Neural crest cell (in vitro differentiated cells): ENCODE results near the gene UNC45B. TPM values are rescaled to one million over a fixed set of nuclear protein-coding genes. Genes with fewer than 3 reads are reported as not detected.
"Not testable (repeated sequence)": the region's sequence is repeated elsewhere in the genome, so short reads cannot be mapped to it uniquely, and the experiment has no call there.

ENCODE experiments used
- DNase-seq: peaks from one replicate; pipeline ENCODE4 v3.0.0; 2021; ENCODE audit warnings: low read depth, mixed read lengths, low spot score
- H3K27ac Mint-ChIP-seq: one replicate; pipeline ENCODE4 v1.8.0; 2021; ENCODE audit warnings: mild to moderate bottlenecking, mixed read lengths; ENCODE audit not compliant: unreplicated experiment
- H3K27me3 Mint-ChIP-seq: 2 replicates; pipeline ENCODE4 v1.8.0; 2021; ENCODE audit warnings: low read depth, mild to moderate bottlenecking, mixed read lengths
- H3K36me3 Mint-ChIP-seq: 2 replicates; pipeline ENCODE4 v1.8.0; 2021; ENCODE audit warnings: low read depth, mild to moderate bottlenecking, mixed read lengths
- H3K4me1 Mint-ChIP-seq: 2 replicates; pipeline ENCODE4 v1.8.0; 2021; ENCODE audit warnings: mixed read lengths
- H3K4me3 Mint-ChIP-seq: one replicate; pipeline ENCODE4 v1.8.0; 2021; ENCODE audit warnings: mild to moderate bottlenecking, mixed read lengths
- H3K9me3 Mint-ChIP-seq: 2 replicates; pipeline ENCODE4 v1.8.0; 2021; ENCODE audit warnings: mixed read lengths
- total RNA-seq: library from RNA; stranded (reverse); gene quantifications from 2 replicates; pipeline ENCODE4 v1.2.1, GENCODE V29; 2021
- TF ChIP-seq, protein P1 (sequence below): fragments of 200-600 bp; sonication (generic); conservative IDR thresholded peaks from 2 replicates; pipeline ENCODE4 v1.5.0; 2021; ENCODE audit warnings: antibody characterized with exemption, mild to moderate bottlenecking

The UNC45B gene
- total RNA-seq, 1 donor from 2014 or later: not detected

DNA sequence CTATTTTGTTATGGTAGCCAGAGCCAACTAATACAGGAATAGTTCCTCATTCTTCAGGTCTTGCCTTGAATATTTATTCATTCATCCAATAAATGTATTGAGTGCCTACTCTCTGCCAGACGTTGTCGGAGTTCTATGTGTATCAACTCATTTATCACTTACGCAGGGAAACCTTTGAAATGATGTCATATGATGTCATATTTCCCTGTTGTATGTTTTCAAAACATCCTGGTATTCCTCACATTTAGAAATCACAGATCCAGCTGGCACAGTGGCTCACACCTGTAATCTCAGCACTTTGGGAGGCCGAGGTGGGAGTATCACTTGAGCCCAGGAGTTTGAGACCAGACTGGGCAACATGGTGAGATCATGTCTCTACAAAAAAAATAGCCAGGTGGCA lies 2.8 kb upstream of the UNC45B start:
- Mint-ChIP-seq H3K36me3 (no peaks in the 10 kb centered on the region), H3K4me3 (peak overlapping the region; percentile 55), H3K27me3 (peaks cover 4% of the 10 kb centered on the region), H3K4me1 (peaks cover 6% of the 10 kb centered on the region), H3K27ac (no peak overlapping the region), H3K9me3 (no peaks in the 10 kb centered on the region)
- TF ChIP-seq, protein P1, sequence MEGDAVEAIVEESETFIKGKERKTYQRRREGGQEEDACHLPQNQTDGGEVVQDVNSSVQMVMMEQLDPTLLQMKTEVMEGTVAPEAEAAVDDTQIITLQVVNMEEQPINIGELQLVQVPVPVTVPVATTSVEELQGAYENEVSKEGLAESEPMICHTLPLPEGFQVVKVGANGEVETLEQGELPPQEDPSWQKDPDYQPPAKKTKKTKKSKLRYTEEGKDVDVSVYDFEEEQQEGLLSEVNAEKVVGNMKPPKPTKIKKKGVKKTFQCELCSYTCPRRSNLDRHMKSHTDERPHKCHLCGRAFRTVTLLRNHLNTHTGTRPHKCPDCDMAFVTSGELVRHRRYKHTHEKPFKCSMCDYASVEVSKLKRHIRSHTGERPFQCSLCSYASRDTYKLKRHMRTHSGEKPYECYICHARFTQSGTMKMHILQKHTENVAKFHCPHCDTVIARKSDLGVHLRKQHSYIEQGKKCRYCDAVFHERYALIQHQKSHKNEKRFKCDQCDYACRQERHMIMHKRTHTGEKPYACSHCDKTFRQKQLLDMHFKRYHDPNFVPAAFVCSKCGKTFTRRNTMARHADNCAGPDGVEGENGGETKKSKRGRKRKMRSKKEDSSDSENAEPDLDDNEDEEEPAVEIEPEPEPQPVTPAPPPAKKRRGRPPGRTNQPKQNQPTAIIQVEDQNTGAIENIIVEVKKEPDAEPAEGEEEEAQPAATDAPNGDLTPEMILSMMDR: no peak
- no peak for DNase-seq

DNA sequence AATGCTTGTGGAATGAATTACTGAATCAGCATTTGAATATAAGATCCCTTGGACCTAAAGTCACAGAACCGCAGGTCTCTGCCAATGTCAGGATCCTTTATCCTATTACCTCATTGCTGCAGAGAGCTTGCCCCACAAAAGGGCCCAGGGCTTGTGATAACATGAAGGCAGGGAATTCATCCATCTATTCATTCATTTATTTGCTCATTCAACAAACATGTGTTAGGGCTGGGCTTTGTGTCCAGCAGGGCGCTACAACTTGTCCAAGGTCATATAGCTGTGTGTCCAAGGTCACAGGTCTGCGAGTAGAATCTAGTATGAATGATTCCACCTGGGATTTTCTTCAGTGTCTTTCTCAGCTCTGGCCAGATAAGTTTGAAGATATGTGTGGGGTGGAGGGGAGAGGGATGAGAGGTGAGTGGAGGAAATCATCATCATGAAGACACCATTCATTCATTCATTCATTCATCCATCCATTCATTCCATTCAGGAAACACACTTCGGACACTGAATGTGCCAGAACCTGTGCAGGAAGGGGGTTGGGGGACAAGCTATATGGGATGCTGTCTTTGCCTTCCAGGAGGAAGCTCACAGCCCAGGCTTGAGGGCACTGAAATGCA lies 1.3 kb upstream of the UNC45B start:
- H3K27me3 Mint-ChIP-seq: peaks cover 4% of the 10 kb centered on the region
- no peaks in the 10 kb centered on the region for H3K9me3 Mint-ChIP-seq
- TF ChIP-seq, protein P1: no peak
- H3K4me1 Mint-ChIP-seq: no peaks in the 10 kb centered on the region
- peak overlapping the region; percentile 44 for H3K4me3 Mint-ChIP-seq
- DNase-seq: no peak
- no peaks in the 10 kb centered on the region for H3K36me3 Mint-ChIP-seq
- H3K27ac Mint-ChIP-seq: no peak overlapping the region

DNA sequence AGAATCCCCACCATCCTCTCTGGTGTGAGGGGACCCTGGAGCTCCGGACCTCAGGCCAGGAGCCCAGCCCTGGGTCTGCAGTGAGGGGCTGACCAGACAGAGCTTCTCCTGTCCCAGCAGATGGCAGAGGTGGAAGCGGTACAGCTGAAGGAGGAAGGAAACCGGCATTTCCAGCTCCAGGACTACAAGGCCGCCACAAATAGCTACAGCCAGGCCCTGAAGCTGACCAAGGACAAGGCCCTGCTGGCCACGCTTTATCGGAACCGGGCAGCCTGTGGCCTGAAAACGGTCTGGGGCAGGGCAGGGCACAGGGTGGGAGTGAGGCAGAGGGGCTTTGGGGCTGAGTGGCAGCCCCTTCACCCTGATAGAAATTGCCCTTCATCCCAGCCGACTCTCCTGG lies 527 bp downstream of the UNC45B start:
- Mint-ChIP-seq H3K27me3 (peaks cover 4% of the 10 kb centered on the region), H3K27ac (no peak overlapping the region), H3K4me1 (no peaks in the 10 kb centered on the region), H3K4me3 (no peak overlapping the region), H3K36me3 (no peaks in the 10 kb centered on the region), H3K9me3 (no peaks in the 10 kb centered on the region)
- TF ChIP-seq, protein P1: no peak
- DNase-seq: no peak

GRCh38 chr17:35149941-35150340 lies 2.3 kb downstream of the UNC45B start:
- TF ChIP-seq, protein P1: no peak
- peaks cover 2% of the 10 kb centered on the region for H3K27me3 Mint-ChIP-seq
- H3K4me1 Mint-ChIP-seq: no peaks in the 10 kb centered on the region
- H3K9me3 Mint-ChIP-seq: no peaks in the 10 kb centered on the region
- no peak for DNase-seq
- no peak overlapping the region for H3K4me3 Mint-ChIP-seq
- H3K36me3 Mint-ChIP-seq: no peaks in the 10 kb centered on the region
- no peak overlapping the region for H3K27ac Mint-ChIP-seq

DNA sequence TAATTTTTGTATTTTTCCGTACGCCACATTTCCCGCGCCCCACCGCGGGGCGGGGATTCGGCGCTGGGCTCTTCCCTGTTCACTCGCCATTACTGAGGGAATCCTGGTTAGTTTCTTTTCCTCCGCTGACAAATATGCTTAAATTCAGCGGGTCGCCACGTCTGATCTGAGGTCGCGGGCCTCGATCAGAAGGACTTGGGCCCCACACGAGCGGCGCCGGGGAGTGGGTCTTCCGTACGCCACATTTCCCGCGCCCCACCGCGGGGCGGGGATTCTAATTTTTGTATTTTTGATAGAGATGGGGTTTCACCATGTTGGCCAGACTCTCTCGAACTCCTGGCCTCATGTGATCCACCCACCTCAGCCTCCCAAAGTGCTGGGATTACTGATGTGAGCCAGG lies 3.5 kb downstream of the UNC45B start:
- H3K9me3 Mint-ChIP-seq, H3K27ac Mint-ChIP-seq, DNase-seq, H3K4me1 Mint-ChIP-seq, H3K4me3 Mint-ChIP-seq, H3K36me3 Mint-ChIP-seq, H3K27me3 Mint-ChIP-seq: not testable (repeated sequence)

- H3K36me3 Mint-ChIP-seq: no peaks in the 10 kb centered on the region
- peaks cover 2% of the 10 kb centered on the region for H3K27me3 Mint-ChIP-seq
- no peak overlapping the region for H3K27ac Mint-ChIP-seq
- DNase-seq: no peak
- H3K4me1 Mint-ChIP-seq: no peaks in the 10 kb centered on the region
- TF ChIP-seq, protein P1: no peak
- H3K9me3 Mint-ChIP-seq: no peaks in the 10 kb centered on the region
- H3K4me3 Mint-ChIP-seq: no peak overlapping the region
These were observed 5.0 kb downstream of the UNC45B start for GRCh38 chr17:35152421-35153140.
